Right atrium auricular region (tissue), 2 donors: ENCODE data around the gene PTPN22. TPM values are rescaled to one million over a fixed set of nuclear protein-coding genes. Genes with fewer than 3 reads are reported as not detected.

Experiments used
- DNase-seq: peaks from one replicate; pipeline ENCODE4 v3.0.0-alpha.2; 2019; ENCODE audit warnings: low spot score
- H3K27ac ChIP-seq, 2 donors: fragments of 200-600 bp; sonication (generic); 1 replicate in 1 of 2; 2 replicates in 1 of 2; pipeline ENCODE4 v1.5.1; 2016 to 2019
- H3K27me3 ChIP-seq, 2 donors: fragments of 200-600 bp; sonication (generic); one replicate each; pipeline versions ENCODE4 v1.5.1 to v1.6.0; 2017 to 2019
- H3K36me3 ChIP-seq: fragments of 200-600 bp; sonication (generic); one replicate; pipeline ENCODE4 v1.5.1; 2016
- H3K4me1 ChIP-seq, 2 donors: fragments of 200-600 bp; sonication (generic); one replicate each; pipeline versions ENCODE4 v1.5.1 to v1.6.0; 2017 to 2019
- H3K4me3 ChIP-seq, 2 donors: fragments of 200-600 bp; sonication (generic); 1 replicate in 1 of 2; 2 replicates in 1 of 2; pipeline ENCODE4 v1.5.1; 2017 to 2019; ENCODE audit warnings: mild to moderate bottlenecking in 1 of 2, moderate library complexity in 1 of 2
- H3K9me3 ChIP-seq, 2 donors: fragments of 200-600 bp; sonication (generic); one replicate each; pipeline ENCODE4 v1.5.1; 2019
- CTCF ChIP-seq, 2 donors: fragments of 200-600 bp; sonication (generic); IDR thresholded peaks; one replicate each; pipeline ENCODE4 v1.5.1; 2019; ENCODE audit warnings: antibody characterized with exemption in 2 of 2
- total RNA-seq, 2 donors: library from RNA; depleted of rRNA; stranded (reverse); fragments of >200 nt; gene quantifications; one replicate each; pipeline ENCODE4 v1.1.0, GENCODE V29; 2016

The PTPN22 gene
- total RNA-seq, 2 donors from 2014 or later: 0.33 to 2.0 TPM

DNA sequence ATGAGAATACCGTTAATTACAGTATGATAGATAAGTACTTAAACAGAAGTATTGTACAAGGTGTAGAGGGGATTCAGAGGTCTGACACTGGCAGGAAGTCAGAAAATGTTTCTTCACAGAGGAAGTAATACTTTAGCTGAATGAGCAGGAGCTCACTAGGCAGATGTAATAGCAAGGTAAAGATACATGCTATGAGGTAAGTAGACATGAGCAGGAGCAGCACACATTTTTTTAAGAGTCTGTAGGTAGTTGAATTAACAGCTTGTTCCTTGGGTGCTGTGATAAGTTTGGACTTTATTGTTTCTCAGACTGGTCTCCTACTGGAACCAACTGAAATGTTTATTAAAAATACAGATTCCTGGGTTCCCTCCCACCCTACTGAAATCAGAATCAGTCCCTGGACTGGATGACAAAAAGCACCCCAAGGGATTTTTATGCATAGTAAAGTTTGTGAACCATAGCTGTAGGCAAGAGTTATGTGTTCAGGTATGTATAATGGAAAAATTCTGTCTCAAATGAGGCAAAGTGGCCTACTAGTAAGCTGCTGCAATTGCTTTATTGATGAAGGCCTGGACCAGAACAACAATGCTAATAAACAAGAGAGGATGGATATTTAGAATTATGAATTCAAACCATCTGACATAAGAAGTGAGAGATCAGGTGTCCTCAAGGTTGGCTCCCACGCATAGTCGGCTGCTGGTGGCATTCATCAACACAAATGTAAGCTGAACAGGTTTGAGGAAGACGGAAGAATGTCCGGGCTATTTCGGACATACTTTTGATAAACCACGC, 32.2 kb upstream of the PTPN22 start:
- Histone ChIP-seq H3K36me3 (peaks cover 23% of the 10 kb centered on the region), H3K4me1 (peaks cover 0 to 21% of the 10 kb centered on the region in 2 donors), H3K4me3 (peak overlapping the region; percentile 72 to 74), H3K9me3 (no peaks in the 10 kb centered on the region), H3K27me3 (no peaks in the 10 kb centered on the region), H3K27ac (peak overlapping the region; percentile 91 to 94)
- DNase-seq: no peak
- TF ChIP-seq CTCF (IDR thresholded peaks at IDR 0.05): no peak

DNA sequence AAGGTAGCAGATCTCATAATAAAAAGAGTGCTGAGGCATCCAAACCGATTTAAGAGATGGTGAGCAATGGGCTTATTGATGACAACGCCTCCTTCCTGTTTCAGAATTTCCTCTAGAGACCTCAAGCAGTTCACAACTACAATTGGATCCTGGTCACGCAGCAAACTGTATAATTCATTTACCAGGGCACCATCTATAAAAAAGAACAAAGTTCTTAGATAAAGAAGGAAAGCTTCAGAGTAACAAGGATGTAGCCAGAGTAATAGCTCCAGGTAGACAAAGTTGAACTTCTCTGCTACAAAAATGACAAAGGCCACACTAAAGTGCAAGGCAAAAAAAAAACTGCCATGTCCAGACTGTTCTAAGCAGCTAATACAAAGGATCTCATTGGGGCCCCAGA, 29.7 kb upstream of the PTPN22 start:
- Histone ChIP-seq H3K4me3 (no peak overlapping the region), H3K27ac (no peak overlapping the region), H3K4me1 (peaks cover 0 to 20% of the 10 kb centered on the region in 2 donors), H3K9me3 (no peaks in the 10 kb centered on the region), H3K27me3 (no peaks in the 10 kb centered on the region), H3K36me3 (peaks cover 38% of the 10 kb centered on the region)
- TF ChIP-seq CTCF (IDR thresholded peaks at IDR 0.05): no peak
- DNase-seq: no peak

GRCh38 chr1:113899111-113899510, 27.6 kb upstream of the PTPN22 start:
- Histone ChIP-seq H3K4me1 (peaks cover 0 to 10% of the 10 kb centered on the region in 2 donors), H3K36me3 (peaks cover 54% of the 10 kb centered on the region), H3K27ac (no peak overlapping the region), H3K27me3 (no peaks in the 10 kb centered on the region), H3K9me3 (no peaks in the 10 kb centered on the region), H3K4me3 (no peak overlapping the region)
- no peak for DNase-seq
- no peak for TF ChIP-seq CTCF (IDR thresholded peaks at IDR 0.05)

GRCh38 chr1:113898241-113898814, 26.8 kb upstream of the PTPN22 start:
- peaks cover 54% of the 10 kb centered on the region for H3K36me3 ChIP-seq
- no peak for TF ChIP-seq CTCF (IDR thresholded peaks at IDR 0.05)

DNA sequence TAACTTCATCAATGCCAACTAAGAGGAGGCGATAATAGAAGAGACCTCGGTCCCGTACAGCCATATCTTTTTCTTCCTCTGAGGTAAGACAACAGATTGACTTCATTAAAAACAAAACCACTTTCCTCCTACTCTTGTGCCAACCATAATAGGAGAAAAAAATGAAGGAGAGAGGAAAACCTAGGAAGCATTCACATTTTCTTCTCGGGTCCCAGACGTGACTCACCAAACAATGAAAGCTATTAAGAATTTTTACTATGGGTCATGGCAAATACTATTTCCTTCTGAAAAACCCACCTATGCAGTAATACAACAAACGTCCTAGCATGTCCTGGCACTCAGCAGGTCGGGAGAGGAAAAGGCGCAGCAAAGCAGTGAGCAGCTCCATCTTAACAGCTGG, 24.4 kb upstream of the PTPN22 start:
- no peaks in the 10 kb centered on the region for H3K27me3 ChIP-seq
- H3K36me3 ChIP-seq: peaks cover 53% of the 10 kb centered on the region
- DNase-seq: no peak
- no peak overlapping the region for H3K4me3 ChIP-seq
- no peak for TF ChIP-seq CTCF (IDR thresholded peaks at IDR 0.05)
- no peak overlapping the region for H3K27ac ChIP-seq
- no peaks in the 10 kb centered on the region for H3K4me1 ChIP-seq
- no peaks in the 10 kb centered on the region for H3K9me3 ChIP-seq

More at GRCh38 chr1:113898241-113898814, 26.8 kb upstream of the PTPN22 start:
- Histone ChIP-seq H3K4me3 (no peak overlapping the region), H3K9me3 (no peaks in the 10 kb centered on the region), H3K27ac (no peak overlapping the region), H3K27me3 (no peaks in the 10 kb centered on the region), H3K4me1 (peaks cover 0 to 2% of the 10 kb centered on the region in 2 donors)
- DNase-seq: no peak
